NCI-H446 (cell line): ENCODE measurements around the gene CCNI2.

Source experiments
- DNase-seq, 2 experiments: peaks; one replicate each; lab custom pipeline; 2025; lab: John Stamatoyannopoulos, UW

The CCNI2 gene

DNA sequence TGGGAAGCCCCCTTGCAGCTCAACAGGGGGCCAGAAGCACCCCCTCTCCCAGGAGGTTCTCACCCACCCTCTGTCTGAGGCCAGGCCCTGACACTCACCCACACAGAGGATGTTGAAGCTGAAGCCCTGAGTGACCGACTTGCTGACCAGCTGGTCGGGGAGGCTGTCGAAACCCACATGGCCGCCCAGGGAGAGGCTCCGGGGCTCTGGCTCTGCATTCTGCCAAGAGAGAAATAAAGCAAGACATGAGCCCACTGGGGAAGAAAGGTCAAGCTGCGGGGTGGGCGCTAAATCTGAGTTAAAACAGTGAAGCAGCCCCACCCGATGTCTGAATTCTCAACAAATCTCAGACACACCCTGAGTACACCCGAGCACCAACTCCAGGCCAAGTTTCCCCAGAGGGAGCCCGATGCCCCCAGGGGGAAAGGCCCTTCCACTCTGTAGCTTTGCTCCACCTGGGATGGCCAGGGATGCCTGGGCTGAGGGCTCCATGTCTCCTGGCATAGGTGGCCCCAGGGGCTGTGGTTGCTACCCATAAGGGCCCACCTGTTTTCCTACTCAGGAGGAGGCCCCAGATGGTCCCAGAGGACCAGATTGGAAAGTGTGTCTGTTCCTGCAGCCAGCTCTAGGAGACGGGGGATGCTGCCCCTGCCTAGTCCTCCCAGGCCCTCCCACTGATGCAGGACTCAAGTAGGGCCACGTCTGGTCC lies 18.2 kb downstream of the CCNI2 start:
- DNase-seq, result no peak

DNA sequence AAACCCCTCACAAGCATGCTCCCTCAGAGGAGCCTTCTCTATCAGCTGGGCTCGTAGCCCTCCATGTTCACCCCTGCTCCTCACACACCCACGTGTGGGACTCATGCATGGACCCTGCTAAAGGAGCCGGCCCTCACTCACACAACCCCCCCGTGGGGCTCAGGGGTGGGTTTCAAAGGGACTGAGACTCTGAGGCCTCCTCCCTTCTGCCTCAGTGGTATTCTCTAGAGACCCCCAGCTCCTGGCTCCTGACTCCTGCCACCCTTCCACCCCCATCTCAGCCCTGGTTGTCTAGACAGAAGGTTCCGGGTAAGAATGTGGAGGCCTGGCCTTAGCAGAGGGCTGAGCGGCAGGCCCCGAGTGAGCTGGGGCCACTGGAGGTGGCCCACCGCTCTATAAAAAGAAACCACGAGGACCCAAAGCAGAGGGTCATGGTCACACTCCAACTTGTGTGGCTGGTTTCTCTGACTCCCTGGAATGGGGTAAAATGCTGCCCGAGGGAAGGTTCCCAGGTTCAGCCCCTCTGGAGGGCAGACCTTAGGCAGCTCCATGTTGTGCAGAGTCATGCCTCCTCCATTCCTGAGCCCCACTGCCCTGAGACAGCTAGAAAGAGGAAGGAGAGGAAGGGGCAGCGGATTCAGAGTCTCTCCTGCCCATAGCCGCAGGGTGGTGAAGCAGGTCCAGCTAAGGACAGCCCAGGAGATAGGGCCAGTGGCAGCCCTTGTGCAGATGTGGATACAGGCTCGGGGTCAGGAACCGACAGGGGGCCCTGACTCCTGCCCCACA lies 19.0 kb downstream of the CCNI2 start:
- DNase-seq, result no peak

DNA sequence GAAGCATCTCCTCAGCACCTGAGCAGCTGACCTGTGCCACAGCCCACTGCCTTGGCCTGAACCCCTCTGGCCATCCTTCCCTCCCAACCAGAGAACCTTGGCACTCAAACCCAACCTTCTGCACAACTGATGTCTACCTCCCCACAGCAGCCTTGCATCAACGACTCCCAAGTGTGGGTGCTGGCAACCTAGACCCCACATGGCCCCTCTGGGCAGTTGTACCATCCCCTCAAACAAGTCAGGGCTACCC lies 19.5 kb downstream of the CCNI2 start:
- no peak for DNase-seq

DNA sequence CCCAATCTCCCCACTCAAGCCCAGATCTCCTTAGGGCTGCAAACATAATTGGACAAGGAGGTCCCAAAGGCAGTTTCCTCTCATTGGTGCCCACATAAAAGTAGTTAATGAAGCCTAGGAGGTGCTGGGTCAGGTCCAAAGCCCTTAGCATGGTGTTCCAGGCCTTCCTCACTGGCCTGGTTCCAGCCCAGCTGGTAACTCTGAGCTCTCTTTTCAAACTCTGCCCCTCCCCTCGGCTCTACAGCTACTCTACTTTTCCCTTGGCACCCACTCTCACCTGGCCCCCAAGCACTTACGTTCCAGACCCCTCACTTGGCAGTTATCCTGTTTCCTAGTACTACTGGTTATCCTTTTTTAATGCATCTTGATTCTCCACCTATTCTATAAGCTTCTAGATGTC lies 19.9 kb downstream of the CCNI2 start:
- peak; percentile 17 to 73 for DNase-seq

DNA sequence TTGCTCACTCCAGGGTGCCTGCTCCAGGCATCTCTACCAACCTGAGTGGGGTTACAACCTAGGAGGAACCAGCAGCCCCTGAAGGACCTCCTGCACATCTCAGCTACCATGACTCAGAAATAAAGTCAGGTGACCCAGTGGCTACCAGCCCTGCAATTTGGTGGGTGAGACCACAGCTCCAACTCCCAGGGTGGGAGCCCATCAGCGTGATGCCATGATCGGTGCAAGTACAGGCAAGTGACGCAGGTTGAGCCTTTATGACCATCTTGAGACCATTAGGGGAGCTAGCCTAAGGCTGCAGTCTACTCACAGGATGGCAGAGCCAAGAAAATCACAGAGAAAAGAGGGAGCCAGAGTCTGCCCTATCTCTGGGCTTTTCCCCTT lies 21.3 kb downstream of the CCNI2 start:
- no peak for DNase-seq

DNA sequence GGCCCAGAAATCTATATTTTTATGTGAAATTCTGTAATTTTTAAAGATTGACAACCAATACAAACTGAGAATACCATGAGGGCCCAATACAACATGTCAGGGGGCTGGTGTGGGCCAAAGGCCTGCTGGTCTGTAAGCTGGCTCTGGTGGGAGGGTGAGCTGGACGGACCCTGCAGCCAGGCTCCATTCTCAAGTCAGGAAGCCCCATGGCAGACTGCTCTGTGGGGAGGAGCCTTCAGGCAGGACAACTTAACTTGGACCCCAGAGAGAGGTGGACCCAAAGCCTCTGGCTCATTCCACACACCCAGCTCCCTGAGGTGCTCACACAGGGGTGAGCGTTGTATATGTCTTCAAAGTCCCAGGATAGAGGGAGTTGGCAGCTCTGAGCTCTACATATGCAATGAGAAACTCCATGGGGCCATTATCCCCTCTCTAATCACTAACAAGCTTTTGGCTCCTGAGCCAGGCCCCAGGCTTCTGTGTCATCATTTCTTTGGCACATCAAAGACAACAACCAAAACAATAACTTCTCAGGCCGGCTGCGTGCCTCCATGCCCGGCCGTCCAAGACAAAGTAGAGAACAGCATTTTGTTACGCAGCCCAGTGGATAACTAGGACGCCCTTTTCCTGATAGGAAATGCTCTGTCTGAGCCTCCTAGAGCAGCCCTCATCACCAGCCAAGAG lies 23.4 kb downstream of the CCNI2 start:
- peak in 1 of 2 experiments; percentile 42 for DNase-seq

DNA sequence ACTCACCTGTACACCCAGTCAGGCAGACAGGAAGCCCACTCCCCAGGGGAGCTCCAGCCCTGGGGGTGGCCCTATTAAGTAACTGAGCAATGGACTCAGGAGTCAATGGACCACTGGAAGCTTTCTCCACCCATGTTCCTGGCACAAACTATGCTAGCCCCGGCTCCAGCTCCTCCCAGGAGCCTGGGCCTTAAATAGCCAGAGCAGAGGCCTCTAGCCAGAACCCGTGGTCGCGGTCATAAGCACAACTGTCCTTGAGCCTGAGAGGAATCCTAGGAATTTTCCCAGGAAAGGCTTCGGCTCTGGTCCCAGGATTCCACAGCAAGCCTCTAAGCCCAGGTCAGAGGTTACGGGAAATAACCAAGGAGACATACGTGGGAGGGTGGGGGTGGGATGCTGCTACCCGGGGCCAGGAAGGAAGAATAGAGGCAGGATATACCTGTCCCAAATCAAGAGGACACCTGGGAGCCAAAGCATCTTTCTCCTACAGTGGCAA lies 24.3 kb downstream of the CCNI2 start:
- DNase-seq, result no peak

DNA sequence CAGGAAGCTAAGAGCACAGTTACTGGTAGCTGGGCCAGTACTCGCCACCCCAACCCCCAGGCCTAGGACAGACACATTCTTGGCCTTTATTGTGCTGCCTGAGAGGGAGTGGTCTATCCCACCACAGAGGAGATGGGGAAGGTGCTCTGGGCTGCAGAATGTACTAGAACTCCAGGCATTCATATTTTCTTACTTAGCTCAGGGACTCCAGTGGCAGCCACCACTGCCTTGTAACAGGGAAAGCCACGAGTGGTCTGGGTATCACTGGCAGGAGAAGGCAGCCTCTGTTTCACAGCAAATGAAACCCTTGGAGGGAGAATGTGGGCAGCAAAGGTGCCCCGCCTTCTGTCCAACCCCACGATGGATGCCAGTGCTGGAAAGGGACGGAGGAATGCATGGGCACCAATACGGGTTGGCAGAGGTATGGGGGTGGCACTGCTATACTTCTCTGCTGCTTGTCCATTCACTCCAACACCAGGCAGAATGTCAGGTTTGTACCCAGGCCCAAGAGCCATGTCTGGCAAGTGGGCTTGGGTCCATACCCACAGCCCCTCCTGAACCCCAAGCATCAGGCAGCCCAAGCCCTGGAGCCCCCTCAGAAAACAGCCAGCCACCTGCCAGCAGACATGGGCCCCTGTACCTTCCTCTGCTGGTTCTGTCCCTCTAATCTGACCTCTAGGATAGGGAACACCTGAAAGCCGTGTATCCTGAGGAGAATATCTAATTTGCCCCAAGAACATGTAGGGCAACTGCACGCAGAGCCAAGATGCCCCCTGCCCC lies 25.3 kb downstream of the CCNI2 start:
- DNase-seq, result no peak

DNA sequence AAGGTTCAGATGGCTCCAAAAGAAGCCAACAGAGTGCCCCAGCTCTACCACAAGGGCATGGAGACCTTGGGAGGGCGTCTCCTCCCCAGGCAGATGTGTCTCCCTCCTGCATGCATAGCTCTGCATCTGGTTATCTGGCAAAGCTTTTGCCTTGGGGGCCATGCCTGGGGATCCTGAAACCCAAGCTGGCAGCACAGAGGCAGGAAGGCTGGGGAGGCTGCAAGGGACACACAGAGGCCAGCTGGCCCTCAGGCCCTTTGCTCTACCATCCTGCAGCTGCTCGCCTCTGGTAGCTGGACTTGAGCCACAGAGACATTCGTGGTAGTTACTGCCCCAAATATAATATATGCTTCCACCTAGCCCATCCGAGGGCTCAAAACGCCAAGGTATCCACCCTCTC lies 25.9 kb downstream of the CCNI2 start:
- peak in 1 of 2 experiments; percentile 18 for DNase-seq

DNA sequence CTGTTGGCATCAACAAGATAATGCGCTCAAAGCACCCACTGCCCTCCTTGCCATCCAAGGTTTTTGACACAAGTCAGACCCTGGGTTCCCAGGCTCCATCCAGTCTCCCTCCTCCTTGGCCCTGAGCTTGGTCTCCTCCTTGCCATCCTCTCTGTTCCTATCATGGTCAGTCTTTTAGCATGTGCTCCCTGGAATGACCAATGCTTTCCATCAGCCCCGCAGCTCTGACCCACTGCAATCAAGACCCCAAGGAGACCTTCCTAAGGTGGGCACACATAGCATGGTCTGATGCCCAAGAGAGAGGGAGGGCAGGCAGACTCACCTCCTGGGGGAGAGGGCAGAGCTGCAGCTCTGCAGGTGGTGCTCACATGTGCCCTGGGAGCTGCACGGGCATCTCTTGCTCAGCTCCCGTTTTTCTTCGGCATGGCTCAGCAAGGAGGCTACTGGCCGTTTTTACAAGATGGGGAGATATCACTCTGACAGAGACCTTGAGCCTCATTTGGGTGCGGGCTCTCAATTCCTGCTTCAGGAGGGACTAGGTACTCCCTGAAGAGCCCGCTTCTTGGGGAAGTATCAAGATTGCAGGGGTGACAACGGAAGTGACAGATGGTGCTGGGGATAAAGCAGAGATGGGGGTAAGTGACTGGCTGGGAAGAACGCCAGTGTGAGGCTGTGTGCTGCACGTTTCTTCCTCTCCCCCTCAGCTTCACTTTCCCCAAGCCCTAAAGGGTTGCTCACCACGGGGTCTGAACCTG lies 26.6 kb downstream of the CCNI2 start:
- peak in 1 of 2 experiments; percentile 42 for DNase-seq

DNA sequence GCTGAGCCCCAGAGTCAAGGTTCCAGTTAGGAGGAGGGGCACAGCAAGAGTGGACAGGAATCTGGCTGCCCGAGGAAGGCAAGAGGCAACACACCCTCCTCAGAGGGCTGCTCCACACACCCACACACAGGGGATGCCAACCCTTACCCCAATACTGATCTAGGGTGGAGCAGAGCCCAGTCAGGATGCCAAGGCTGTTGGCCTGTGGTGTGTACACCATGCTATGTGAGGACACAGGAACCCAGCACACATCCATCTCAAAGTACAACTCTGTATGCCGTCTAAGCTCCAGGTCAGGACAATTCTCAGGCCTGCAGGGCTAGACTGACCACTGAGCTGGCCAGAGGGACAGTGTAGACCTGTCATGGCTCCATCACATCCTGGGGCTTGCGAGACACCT lies 27.2 kb downstream of the CCNI2 start:
- DNase-seq, result no peak

DNA sequence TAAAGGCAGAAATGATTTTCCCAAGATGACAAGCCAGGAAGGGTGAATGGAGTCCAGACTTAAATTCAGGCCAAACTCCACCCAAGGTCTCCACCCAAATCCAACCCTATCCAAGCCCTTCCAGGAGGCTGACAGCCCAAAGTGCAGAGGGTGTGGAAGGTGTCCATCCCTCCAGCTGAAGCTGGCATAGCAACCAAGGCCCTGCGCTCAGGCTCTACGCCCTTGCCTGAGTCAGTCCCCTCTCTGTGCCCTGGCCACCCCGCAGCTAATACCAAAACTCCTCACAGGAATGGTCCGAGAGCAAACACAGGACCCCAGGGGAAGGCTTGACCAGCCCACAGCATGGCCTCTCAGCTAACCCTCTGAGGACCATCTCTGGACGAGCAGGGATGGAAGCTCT lies 27.7 kb downstream of the CCNI2 start:
- no peak for DNase-seq

DNA sequence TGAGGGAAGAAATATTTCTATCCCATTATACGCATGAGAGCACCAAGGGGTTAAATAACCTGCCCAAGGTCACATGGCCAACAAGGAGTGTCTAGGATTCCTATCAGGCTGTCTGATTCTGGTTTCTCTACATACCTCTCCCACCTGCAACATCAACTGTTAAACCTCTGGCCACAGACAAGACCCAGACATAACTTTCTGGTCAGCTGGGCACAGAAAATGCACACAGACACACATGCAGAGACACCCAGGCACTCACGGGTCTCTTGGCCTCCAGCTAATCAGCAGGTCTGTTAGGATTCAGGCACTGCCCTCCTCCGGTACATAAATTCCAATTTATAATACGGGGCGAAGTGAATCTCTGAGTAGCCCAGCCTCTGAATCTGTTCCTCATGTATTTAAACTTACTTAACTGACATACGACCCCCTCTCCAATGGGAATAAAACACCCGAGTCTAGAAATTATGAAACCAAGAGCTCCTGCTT lies 28.3 kb downstream of the CCNI2 start:
- no peak for DNase-seq

DNA sequence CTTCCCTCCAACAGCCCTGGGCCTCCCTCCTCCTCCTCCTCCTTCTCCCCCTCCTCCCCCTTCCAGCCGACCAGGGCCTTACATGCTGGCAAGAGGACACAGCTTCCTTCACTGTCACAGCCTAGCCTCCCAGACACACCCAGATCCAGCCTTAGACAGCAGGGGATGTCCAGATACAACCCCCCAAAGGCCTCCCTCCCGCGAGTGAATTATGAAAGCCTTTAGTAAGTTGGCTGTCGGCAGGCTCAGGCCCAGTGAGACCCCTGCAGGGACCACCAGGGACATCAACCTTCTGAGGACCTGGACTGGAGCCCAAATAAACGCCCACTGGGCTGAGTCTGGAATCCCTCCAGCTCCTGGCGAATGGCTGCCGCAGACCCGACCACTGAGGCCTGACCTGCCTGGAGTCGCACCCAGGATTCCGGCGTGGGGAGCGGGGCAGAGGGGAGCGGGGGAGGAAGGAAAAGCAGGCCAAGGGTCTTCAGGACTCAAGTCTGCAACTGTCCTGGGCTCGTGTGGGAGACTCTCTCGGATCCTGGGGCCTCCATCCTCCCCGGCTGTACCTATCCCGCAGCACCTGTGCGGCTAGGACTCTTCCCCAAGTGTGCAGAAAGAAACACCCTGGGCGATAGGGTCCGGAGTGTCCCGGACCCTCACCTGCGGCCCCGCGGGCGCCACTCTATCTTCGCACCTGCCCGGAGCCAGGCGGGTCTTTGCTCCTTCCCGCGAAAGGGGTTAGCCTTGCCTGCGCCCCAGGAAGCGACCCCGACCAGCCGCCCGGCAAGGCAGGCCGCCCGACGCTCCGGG lies 29.1 kb downstream of the CCNI2 start:
- peak in 1 of 2 experiments; percentile 37 for DNase-seq

DNA sequence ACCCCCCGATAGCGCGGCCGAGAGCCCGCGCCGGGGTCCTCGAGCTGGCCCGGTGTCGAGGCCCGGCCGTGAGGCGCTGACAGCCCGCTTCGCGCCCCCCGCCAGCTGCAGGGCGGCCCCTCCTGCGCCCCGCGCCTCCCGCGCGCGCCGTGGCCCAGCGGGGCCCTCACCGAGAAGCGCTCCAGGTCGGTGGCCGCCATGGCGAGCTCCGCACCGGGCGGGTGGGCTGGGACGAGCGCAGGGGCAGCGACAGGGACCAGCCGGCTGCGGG lies 29.6 kb downstream of the CCNI2 start:
- DNase-seq, result no peak

DNA sequence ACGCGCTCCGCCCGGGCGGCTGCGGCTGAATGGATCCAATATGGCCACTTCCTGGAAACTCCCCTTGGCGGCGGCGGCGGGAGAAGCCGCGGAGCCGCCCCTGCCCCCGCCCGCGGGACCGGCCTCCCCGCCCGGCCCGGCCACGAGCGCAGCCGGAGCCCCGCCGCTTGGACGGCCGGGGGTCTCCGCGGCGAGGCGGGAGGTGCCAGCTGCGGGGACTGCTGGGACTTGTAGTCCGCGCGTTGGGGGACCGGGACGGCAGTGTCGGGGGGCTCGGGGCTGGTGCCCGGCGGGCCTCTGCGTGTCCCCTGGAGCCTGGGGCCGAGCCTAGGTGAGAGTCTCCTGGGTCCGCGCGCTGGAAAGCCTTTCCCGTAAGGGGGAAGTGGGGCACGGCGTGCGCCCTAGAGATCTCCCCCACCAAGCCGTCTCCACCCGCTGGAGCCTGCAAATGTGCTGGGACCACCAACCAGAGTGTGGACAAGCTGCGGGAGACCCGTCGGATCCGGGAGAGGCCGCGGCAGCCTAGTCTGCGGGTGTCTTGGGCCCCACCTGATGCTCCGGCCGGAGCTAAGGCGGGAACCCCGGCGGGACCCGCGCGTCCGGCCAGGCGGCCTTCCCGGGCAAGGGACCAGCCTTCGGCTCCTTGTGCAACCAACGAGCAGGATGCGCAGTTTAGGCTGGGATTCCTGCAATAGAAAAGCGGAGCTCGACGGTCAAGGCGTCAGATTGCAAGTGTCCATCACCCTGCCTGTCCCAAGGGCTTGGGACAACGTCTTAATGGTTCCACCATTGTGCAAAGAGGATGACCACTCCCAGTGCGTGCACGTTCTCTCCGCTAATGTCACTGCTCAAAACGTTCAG lies 30.2 kb downstream of the CCNI2 start, which contains the start of gene SEPTIN8:
TSS of gene SEPTIN8 (minus strand) at position 31 of the 861 bp plus-strand sequence. CDS start 102 bp downstream, outside the sequence.
- DNase-seq, result peak in 1 of 2 experiments; percentile 26

DNA sequence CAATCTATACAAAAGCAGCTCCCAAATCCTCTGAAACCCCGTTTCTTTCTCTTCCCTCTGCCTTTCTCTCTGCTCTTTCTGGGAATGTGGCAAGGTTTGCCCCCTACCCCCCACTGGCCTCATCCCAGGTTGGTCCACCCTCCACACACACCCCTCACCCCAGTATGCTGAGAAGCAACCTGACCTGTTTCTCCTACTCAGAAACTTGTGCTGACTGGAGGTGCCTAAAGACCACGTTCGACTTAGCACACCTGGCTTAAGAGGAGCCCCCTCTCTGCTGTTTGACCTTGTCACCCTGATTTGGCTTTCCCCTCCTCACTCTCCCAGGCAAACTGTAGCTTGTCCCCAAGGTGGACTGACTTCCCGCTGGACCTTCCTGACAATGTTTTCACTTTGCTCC lies 30.9 kb downstream of the CCNI2 start:
- no peak for DNase-seq

DNA sequence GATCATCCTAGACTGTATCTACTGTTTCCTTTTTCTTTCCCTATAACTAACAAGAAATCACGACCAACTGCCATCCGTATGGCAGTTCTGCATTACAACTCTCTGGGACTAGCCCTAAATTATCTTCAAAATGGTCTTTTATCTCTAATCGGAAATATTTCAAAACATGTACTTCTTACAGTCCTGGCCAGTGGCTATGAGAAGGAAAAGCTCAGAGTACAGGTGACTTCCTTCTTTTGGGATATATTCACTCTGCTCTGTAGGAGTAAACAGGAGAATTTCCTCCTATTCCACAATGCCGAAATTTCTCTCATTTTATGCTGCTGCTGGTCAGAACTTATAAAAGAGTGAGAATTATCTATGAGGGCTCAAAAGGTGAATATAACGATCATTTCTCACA lies 31.6 kb downstream of the CCNI2 start:
- DNase-seq, result no peak

DNA sequence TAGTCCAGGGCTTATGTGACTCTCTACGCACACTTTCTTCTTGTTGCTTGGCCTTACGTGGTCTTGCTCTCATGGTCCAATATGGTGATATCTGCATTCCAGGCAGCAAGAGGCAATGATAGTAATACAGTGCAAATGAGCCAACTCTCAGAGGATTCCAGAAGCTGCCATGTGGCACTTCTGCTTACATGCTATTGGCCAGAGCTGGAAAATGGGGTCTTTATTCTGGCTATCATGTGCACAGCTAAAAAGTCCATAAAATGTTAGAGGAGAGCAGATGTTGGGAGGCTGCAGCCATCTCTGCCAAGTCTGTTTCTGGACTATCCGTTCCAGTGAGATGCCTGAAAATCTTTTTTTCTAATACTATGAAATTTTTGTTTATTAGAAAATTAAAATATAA lies 32.7 kb downstream of the CCNI2 start:
- no peak for DNase-seq

DNA sequence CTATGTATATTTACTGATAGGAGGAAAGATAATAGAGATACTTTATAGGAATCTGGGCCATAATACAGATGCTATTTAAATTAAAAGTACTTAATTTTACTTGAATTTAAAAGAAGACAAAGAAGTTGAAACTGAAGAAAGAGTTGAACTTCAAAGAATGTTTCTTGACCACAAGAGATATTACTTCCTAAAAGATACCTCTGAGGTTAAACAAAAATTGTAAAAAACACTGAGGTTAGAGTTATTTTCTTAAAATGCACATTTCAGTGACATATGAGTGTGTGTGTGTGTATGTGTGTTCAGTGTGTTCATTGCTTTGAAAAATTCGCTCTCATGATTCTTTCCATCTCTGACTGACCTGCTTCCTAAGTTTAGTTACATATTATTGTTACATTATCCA lies 33.4 kb downstream of the CCNI2 start:
- no peak for DNase-seq
